H1 (cell line): ENCODE data around the gene ZXDC. TPM values are rescaled to one million over a fixed set of nuclear protein-coding genes. Genes with fewer than 3 reads are reported as not detected.

Experiments
- CTCF ChIA-PET: fragments of 300-600 bp; sonication (Branson Sonifier 250); formaldehyde crosslinking; loops from one replicate; lab custom pipeline; 2021; ENCODE audit not compliant: partially characterized antibody; lab: Charles Lee
- POLR2A ChIA-PET: fragments of 300-600 bp; sonication (Branson Sonifier 250); formaldehyde crosslinking; loops from one replicate; lab custom pipeline; 2021; ENCODE audit warnings: inconsistent platforms; ENCODE audit not compliant: partially characterized antibody; lab: Charles Lee
- DNase-seq, 2 experiments: peaks; one replicate each; pipeline versions ENCODE4 v3.0.0 to v3.0.0-alpha.2; 2010 to 2022; ENCODE audit warnings: low spot score in 2 of 2, low read depth in 1 of 2, mixed read lengths in 1 of 2
- FAIRE-seq: peaks from 2 replicates; lab custom pipeline; 2011; peaks lifted over from hg19 to GRCh38; lab: Jason Lieb, UNC
- H2AFZ ChIP-seq: 2 replicates; pipeline ENCODE4 v1.8.1; 2012; ENCODE audit warnings: low read length, inconsistent platforms
- H2AK5ac ChIP-seq: 2 replicates; pipeline ENCODE4 v1.6.1; 2013; ENCODE audit warnings: low read depth, low read length
- H2BK120ac ChIP-seq: replicated peaks from 2 replicates; pipeline ENCODE3; 2013; ENCODE audit warnings: low read depth, low read length, inconsistent platforms
- H2BK12ac ChIP-seq: 2 replicates; pipeline ENCODE4 v1.6.1; 2013; ENCODE audit warnings: low read depth, low read length
- H2BK15ac ChIP-seq: 2 replicates; pipeline ENCODE4 v1.6.1; 2013; ENCODE audit warnings: low read length
- H2BK20ac ChIP-seq: 2 replicates; pipeline ENCODE4 v1.6.1; 2013; ENCODE audit warnings: low read length
- H2BK5ac ChIP-seq: 2 replicates; pipeline ENCODE4 v1.6.1; 2013; ENCODE audit warnings: low read depth, low read length
- H3K14ac ChIP-seq: 2 replicates; pipeline ENCODE4 v1.6.1; 2013; ENCODE audit warnings: inconsistent platforms; ENCODE audit not compliant: insufficient read length
- H3K18ac ChIP-seq: 2 replicates; pipeline ENCODE4 v1.6.1; 2013; ENCODE audit warnings: low read length; ENCODE audit errors: extremely low read depth
- H3K23ac ChIP-seq: 2 replicates; pipeline ENCODE4 v1.6.1; 2013; ENCODE audit warnings: inconsistent platforms; ENCODE audit not compliant: insufficient read length
- H3K23me2 ChIP-seq: 2 replicates; pipeline ENCODE4 v1.6.1; 2013; ENCODE audit warnings: low read depth, low read length
- H3K27ac ChIP-seq: 2 replicates; pipeline ENCODE4 v1.6.1; 2011; ENCODE audit warnings: low read depth, low read length, inconsistent platforms
- H3K27me3 ChIP-seq, 4 experiments: replicated peaks in 1 of 4; 1 replicate in 1 of 4; 2 replicates in 3 of 4; pipeline versions ENCODE4 v1.6.1 to v1.8.1; 2011 to 2013; ENCODE audit warnings: low read length in 3 of 4, mild to moderate bottlenecking in 3 of 4, inconsistent platforms in 2 of 4, mixed read lengths in 2 of 4, moderate library complexity in 1 of 4; ENCODE audit not compliant: control insufficient read depth in 3 of 4, insufficient read depth in 3 of 4; ENCODE audit errors: extremely low read depth in 1 of 4
- H3K36me3 ChIP-seq, 4 experiments: 2 replicates each; pipeline versions ENCODE4 v1.6.1 to v1.8.1; 2011 to 2013; ENCODE audit warnings: mild to moderate bottlenecking in 4 of 4, low read length in 3 of 4, moderate library complexity in 2 of 4, control low read depth in 1 of 4, inconsistent platforms in 1 of 4; ENCODE audit not compliant: insufficient read depth in 4 of 4, control insufficient read depth in 2 of 4
- H3K4ac ChIP-seq: replicated peaks from 2 replicates; pipeline ENCODE3; 2013; ENCODE audit warnings: low read length, low read depth, mixed read lengths, inconsistent platforms; ENCODE audit not compliant: insufficient read length
- H3K4me1 ChIP-seq, 4 experiments: replicated peaks in 1 of 4; 1 replicate in 1 of 4; 2 replicates in 3 of 4; pipeline versions ENCODE4 v1.6.1 to v1.8.1; 2011 to 2013; ENCODE audit warnings: low read length in 3 of 4, inconsistent platforms in 2 of 4, mixed read lengths in 1 of 4; ENCODE audit not compliant: insufficient read depth in 4 of 4, control insufficient read depth in 3 of 4
- H3K4me2 ChIP-seq, 2 experiments: 2 replicates each; pipeline versions ENCODE4 v1.6.1 to v1.8.1; 2011 to 2013; ENCODE audit warnings: low read depth in 2 of 2, low read length in 2 of 2, control low read depth in 1 of 2, inconsistent platforms in 1 of 2, mild to moderate bottlenecking in 1 of 2; ENCODE audit not compliant: insufficient read depth in 1 of 2
- H3K4me3 ChIP-seq, 4 experiments: fragments of 200-600, 300-600 bp in 1 of 4; sonication (generic), shearing (Covaris generic), sonication (Bioruptor Twin) in 1 of 4; 2 replicates each; pipeline versions ENCODE4 v1.5.1 to v1.8.1; 2011 to 2016; ENCODE audit warnings: low read length in 4 of 4, low read depth in 3 of 4, control low read depth in 2 of 4, inconsistent platforms in 2 of 4, mild to moderate bottlenecking in 2 of 4, mixed read lengths in 1 of 4, moderate library complexity in 1 of 4; ENCODE audit not compliant: insufficient read depth in 2 of 4; ENCODE audit errors: extremely low read depth in 1 of 4
- H3K56ac ChIP-seq: replicated peaks from 2 replicates; pipeline ENCODE3; 2013; ENCODE audit warnings: low read depth, mild to moderate bottlenecking, mixed read lengths, low read length, inconsistent platforms; ENCODE audit not compliant: insufficient read length
- H3K79me1 ChIP-seq: 2 replicates; pipeline ENCODE4 v1.6.1; 2013; ENCODE audit warnings: low read depth, low read length, control low read depth
- H3K79me2 ChIP-seq, 2 experiments: 2 replicates each; pipeline versions ENCODE4 v1.6.1 to v1.8.1; 2012 to 2013; ENCODE audit warnings: low read length in 2 of 2, mild to moderate bottlenecking in 2 of 2, inconsistent platforms in 1 of 2; ENCODE audit not compliant: insufficient read depth in 2 of 2, control insufficient read depth in 1 of 2
- H3K9ac ChIP-seq, 4 experiments: replicated peaks in 1 of 4; 1 replicate in 1 of 4; 2 replicates in 3 of 4; pipeline versions ENCODE4 v1.6.1 to v1.8.1; 2011 to 2013; ENCODE audit warnings: low read depth in 3 of 4, low read length in 3 of 4, control low read depth in 2 of 4, mild to moderate bottlenecking in 2 of 4, moderate library complexity in 2 of 4, inconsistent platforms in 1 of 4; ENCODE audit errors: extremely low read depth in 1 of 4
- H3K9me3 ChIP-seq, 2 experiments: 2 replicates each; pipeline versions ENCODE4 v1.6.1 to v1.8.1; 2012 to 2013; ENCODE audit warnings: mild to moderate bottlenecking in 2 of 2, moderate library complexity in 2 of 2, control low read depth in 1 of 2, inconsistent platforms in 1 of 2, low read depth in 1 of 2, low read length in 1 of 2, mixed read lengths in 1 of 2; ENCODE audit not compliant: insufficient read depth in 2 of 2
- H4K20me1 ChIP-seq, 2 experiments: replicated peaks in 1 of 2; 2 replicates each; pipeline versions ENCODE3 to v1.8.1; 2011 to 2013; ENCODE audit warnings: inconsistent platforms in 2 of 2, low read length in 2 of 2, mild to moderate bottlenecking in 1 of 2; ENCODE audit not compliant: insufficient read depth in 2 of 2, control insufficient read depth in 1 of 2
- H4K5ac ChIP-seq: 2 replicates; pipeline ENCODE4 v1.6.1; 2013; ENCODE audit warnings: low read length, low read depth, mixed read lengths, inconsistent platforms; ENCODE audit not compliant: insufficient read length
- H4K8ac ChIP-seq: 2 replicates; pipeline ENCODE4 v1.8.0; 2013; ENCODE audit warnings: mild to moderate bottlenecking, moderate library complexity, low read length, inconsistent platforms; ENCODE audit not compliant: insufficient read depth; ENCODE audit errors: extremely low read depth
- H4K91ac ChIP-seq: replicated peaks from 2 replicates; pipeline ENCODE3; 2013; ENCODE audit warnings: low read length, mixed read lengths, inconsistent platforms; ENCODE audit not compliant: insufficient read length
- CBX8 ChIP-seq: fragments of 300-800, 300-1000 bp; sonication (generic); IDR thresholded peaks from 2 replicates; pipeline ENCODE4 v1.7.1; 2016; ENCODE audit warnings: low read depth, low read length, borderline replicate concordance
- WGBS, 2 experiments: shearing (Covaris generic) in 1 of 2; methylation state at CpG; one replicate each; pipeline versions ENCODE4 v1.1.6 to v1.1.7; 2013 to 2015; ENCODE audit warnings: low lambda C conversion rate in 2 of 2, mixed read lengths in 2 of 2, inconsistent platforms in 1 of 2, low coverage in 1 of 2, missing lambda C conversion rate in 1 of 2; ENCODE audit not compliant: insufficient replicate concordance in 2 of 2, insufficient coverage in 1 of 2, insufficient read length in 1 of 2; ENCODE audit errors: extremely low coverage in 1 of 2, missing lambda C conversion rate in 1 of 2; 5-methylcytosine and 5-hydroxymethylcytosine counted together
- polyA plus RNA-seq, 7 experiments: library from polyadenylated mRNA; depleted of rRNA in 3 of 7; stranded (reverse) in 5 of 7; unstranded in 2 of 7; fragments of >200 nt in 5 of 7; fragments of 200-250 nt in 2 of 7; gene quantifications; 1 replicate in 5 of 7; 2 replicates in 1 of 7; 4 replicates in 1 of 7; pipeline versions ENCODE4 v1.2.1 to v1.2.3, GENCODE V29; 2011 to 2013; ENCODE audit warnings: missing spikeins in 2 of 7, mixed read lengths in 2 of 7
- total RNA-seq: library from RNA; stranded (reverse); fragmentation: NEBNext Ultra II Directional; extraction: Animal tissue kit (Norgen Biotek cat#: 25700); gene quantifications from 2 replicates; pipeline ENCODE4 v1.2.1, GENCODE V29; 2021

ZXDC gene
- total and polyA plus RNA-seq, 2 of the 8 experiments (the other 6 are each of a cell fraction or from before 2014, with no cell fraction given): 12.7 to 24.3 TPM

DNA sequence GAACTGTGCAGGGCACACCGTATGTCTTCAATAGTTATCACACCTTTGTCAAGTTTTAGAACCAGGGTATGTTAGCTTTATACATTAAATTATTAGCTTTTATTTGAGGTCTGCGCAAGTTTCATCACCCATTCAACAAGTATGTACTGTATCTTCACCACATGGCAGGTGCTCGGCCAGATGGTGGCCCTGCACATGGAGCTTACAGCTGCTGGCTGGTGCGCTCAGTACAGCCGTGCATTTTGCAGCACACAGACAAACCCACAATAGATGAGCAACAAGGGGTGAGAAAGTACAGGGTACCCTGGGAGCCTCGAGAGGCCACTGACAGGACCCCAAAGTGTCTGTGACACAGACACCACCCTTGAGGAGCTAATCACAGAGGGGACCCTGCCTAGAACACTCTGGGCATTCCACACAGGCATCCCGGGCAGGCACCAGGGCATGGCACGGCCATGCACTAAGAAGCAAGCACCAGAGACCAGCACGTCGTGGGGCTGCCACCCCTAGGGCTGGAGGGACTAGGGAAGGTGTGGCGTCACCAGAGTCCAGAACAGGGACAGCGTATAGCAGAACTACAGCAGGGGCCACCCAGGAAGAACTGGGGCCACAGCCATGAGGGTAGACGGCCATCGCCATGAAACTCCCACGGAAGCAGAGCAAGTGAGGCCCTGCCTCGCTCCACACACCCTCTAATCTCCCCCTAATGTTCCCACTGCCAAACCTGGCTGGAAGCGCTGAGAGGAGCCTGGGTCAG is 27.4 kb downstream of the ZXDC start:
- no peak overlapping the region for H3K27ac ChIP-seq
- no peak overlapping the region; the same call in 1 of the 2 replicates for H2BK5ac ChIP-seq
- H3K27me3 ChIP-seq: no peaks in the 10 kb centered on the region
- H3K9me3 ChIP-seq: no peaks in the 10 kb centered on the region
- H2BK120ac ChIP-seq: no peak overlapping the region
- no peak overlapping the region for H2BK12ac ChIP-seq
- H3K56ac ChIP-seq: no peak overlapping the region
- no peak for TF ChIP-seq CBX8
- H3K4me2 ChIP-seq: no peak overlapping the region
- FAIRE-seq: no peak
- H3K4me1 ChIP-seq: peaks cover 0 to 7% (median 0%) of the 10 kb centered on the region in 4 experiments; a peak in 3 of 7 replicates
- H3K4me3 ChIP-seq: no peak overlapping the region
- H2AK5ac ChIP-seq: no peak overlapping the region
- no peak for DNase-seq
- peaks cover 3% of the 10 kb centered on the region; the same call in 1 of the 2 replicates for H3K79me1 ChIP-seq
- H2AFZ ChIP-seq: no peak overlapping the region
- H3K79me2 ChIP-seq: no peaks in the 10 kb centered on the region; a peak in 1 of 4 replicates
- no peak overlapping the region for H3K9ac ChIP-seq
- ChIA-PET POLR2A (interaction anchor here (1.1 to 4.7 kb wide), 4 partner anchors 8 to 24 kb away, joined by 3 to 13 read pairs (median 6); no protein-coding TSS in a partner anchor), CTCF (interaction anchor here (0.9 to 1.7 kb wide), 5 partner anchors 8 to 315 kb away, joined by 3 to 5 read pairs (median 3); no protein-coding TSS in a partner anchor)
- H3K23ac ChIP-seq: no peak overlapping the region
- H4K20me1 ChIP-seq: peaks cover 3 to 6% of the 10 kb centered on the region in 2 experiments
- WGBS, 2 experiments: 91% methylated on average over 17 of the region's 17 CpGs; no CpG with 5 or more reads in 1 of the 2 experiments
- no peak overlapping the region for H4K5ac ChIP-seq
- H2BK15ac ChIP-seq: no peak overlapping the region
- H4K91ac ChIP-seq: no peak overlapping the region
- no peak overlapping the region for H2BK20ac ChIP-seq
- H3K4ac ChIP-seq: no peak overlapping the region
- H3K18ac ChIP-seq: no peak overlapping the region
- peaks cover 0 to 12% (median 5%) of the 10 kb centered on the region in 4 experiments; a peak in 6 of 8 replicates for H3K36me3 ChIP-seq
- 0 out of 2 replicates have a peak, but pooled peaks cover 2% of the 10 kb centered on the region for H3K23me2 ChIP-seq
- no peak overlapping the region for H4K8ac ChIP-seq
- no peak overlapping the region for H3K14ac ChIP-seq
